GM18909 (cell line): Measurements from ENCODE around the gene ZDHHC11B.

Experiments
- ATAC-seq: cut with Tn5 transposase; IDR thresholded peaks from one replicate; pipeline ENCODE4 v1.9.1; 2021; ENCODE audit warnings: mild to moderate bottlenecking; ENCODE audit not compliant: unreplicated experiment, poor library complexity

Gene ZDHHC11B

DNA sequence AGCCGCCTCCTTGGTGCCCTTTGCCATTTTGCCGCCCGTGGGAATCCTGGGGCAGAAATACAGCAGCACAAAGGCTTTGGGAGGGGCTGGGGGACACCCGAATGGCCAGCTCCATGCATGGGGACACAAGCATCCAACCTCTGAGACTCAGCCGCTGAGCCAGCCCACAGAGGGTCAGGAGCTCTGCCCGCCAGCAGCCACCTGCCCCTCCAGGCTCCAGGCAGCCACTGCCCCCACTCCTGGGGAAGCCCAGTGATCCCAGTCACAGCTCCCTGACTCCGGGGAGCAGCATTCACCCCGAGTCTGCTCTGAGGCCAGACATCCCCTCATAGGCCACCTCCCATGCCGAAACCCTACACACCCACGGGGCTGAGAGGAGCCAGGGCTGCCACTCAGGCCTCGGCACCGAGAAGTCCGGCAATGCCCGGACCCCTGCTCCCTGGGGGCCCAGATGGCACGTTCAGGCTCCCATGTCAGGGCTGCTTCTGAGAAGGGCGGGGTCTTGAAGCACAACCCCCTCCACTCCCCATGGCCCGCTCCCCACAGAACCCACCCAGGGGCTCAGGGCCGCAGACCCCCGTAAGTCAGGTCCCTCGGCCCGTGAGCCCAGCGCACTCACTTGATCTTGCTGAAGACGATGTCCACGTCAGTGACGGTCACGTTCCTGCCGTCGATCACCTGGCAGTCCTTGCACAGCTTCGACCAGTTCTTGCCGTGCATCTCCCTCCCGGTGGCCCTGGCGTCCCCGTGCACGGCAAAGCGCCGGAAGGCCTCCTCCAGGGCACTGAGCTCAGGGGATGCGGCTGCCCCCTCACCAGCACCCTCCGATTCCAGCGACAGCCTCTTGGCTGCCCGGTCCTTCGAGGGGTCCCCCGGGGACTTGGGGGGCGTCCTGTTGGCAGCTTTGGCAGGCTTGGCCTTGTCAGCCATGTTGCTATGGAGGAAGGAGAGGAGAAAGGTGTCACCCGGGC, 107.1 kb downstream of the ZDHHC11B start:
- no peak for ATAC-seq

DNA sequence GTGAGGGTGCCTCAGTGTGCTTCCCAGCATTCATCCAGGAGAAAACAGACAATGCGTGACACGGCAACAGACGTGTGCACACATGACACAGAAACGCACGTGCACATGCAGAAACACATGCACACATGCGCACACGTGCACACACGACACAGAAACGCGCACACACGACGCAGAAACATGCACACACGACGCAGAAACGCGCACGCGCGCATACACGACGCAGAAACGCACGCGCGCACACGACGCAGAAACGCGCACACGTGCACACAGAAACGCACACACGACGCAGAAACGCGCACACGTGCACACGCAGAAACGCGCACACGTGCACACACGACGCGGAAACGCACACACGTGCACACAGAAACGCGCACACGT, 107.8 kb downstream of the ZDHHC11B start:
- no peak for ATAC-seq

DNA sequence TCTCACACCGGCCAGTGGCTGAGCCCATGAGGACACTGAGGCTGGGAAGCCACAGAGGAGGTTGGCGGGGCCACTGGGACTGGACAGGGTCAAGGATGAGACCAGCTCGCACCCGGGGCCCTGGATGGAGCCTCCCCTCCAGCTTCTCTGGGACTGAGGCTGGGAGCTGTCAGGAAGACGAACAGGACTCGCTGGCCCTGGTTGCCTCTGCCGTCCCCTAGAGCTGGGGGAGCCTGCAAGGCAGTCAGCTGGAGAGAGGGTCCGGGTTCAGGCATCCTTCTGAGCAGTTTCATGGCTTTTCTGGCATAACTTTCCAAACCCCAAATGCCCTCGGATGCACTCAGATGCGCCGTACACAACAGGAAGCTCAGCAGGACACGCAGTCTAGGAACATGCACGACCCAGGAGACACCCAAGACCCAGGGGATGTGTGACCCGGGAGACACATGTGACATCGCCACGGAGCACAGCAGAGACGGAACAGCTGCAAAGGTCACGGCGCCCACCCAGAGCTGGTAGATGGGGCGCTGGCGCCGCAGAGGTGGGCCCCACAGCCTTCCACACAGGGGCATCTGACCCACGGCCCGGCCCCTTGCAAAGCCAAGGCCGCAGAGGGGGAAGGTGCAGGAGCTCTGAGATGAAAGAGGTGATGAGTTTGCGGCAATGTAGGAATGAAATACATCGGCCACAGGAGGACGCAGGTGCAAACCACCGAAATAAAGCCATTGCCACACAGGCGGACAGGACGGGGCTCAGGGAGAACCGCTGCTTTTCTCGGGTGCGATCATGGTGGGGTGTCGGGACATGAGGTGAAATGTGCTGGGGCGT, 108.4 kb downstream of the ZDHHC11B start:
- ATAC-seq, result no peak

DNA sequence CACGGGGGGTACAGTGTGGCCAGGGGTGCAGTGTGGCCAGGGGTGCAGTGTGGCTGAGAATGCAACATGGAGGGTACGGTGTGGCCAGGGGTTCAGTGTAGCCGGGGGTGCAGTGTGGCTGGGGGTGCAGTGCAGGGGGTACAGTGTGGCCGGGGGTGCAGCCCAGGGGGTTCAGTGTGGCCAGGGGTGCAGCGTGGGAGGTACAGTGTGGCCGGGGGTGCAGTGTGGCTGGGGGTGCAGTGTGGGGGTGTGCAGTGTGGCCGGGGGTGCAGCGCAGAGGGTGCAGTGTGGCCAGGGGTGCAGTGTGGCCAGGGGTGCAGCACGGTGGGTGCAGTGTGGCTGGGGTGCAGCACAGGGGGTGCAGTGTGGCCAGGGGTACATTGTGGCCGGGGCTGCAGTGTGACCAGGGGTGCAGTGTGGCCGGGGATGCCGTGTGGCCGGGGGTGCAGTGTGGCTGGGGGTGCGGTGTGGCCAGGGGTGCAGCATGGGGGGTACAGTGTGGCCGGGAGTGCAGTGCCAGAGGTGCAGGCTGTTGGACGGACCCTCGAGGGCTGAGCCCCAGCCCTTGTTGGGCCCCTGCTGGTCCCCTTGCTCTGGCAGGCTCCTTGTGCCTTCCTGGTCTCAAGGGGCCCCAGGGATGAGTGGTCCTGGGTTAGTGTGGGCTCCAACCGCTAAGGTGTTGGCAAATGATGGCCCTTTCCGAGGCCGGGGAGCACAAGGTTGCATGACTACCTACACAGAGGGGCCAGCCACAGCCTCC, 109.2 kb downstream of the ZDHHC11B start:
- no peak for ATAC-seq

DNA sequence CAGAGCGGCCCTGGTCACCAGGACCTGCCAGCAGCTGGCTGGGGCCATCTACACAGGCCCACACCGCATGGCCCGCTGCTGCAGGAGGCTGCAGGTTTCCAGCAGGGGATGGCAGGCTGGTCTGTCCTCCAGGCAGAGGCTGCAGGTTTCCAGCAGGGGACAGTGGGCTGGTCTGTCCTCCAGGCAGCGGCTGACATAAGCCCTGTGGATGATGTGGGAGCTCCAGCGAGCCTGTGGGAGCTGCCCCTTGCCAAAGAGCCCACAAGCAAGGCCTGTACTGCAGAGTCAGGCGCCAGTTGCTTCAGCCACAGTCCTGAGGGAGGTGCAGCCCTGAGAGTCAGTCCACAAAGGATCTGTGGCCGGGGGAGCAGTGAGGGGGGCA, 109.9 kb downstream of the ZDHHC11B start:
- ATAC-seq, result no peak

DNA sequence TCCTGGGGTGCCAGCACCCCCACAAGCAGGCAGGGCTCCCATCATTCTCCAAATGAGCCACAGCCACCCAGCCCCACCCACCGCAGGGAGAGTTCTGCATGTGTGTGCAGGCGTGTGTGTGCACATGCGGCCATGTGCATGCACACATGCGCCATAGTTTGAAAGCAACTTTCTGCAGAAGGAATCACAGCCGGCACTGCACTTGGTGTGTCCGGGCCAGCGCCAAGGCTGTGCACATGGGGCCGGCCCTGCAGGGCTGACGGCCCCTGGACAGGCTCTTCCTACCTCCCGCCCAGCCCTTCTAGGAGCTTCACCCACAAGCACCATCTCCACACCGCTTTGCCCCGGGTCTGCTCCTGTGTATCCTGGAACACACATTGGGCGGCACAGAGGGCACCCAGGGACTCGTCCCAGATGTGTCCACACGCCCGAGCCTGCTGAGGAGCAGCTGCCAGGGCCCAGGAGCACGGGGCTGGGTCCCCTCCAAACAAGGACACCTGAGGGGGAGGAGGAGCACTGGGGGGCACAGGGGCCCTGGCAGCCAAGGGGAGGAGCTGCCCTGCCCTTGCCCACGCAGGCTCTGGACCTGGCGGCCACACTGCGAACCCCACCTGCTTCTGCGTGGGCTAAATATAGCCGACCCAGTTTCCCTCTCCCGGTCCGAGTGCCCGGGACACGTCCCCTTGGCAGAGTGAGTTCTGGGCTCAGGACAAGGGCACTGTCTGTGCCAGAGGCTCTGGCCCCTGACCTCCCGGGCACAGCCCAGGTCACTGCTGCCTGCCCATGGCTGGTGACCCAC, 110.5 kb downstream of the ZDHHC11B start:
- no peak for ATAC-seq

DNA sequence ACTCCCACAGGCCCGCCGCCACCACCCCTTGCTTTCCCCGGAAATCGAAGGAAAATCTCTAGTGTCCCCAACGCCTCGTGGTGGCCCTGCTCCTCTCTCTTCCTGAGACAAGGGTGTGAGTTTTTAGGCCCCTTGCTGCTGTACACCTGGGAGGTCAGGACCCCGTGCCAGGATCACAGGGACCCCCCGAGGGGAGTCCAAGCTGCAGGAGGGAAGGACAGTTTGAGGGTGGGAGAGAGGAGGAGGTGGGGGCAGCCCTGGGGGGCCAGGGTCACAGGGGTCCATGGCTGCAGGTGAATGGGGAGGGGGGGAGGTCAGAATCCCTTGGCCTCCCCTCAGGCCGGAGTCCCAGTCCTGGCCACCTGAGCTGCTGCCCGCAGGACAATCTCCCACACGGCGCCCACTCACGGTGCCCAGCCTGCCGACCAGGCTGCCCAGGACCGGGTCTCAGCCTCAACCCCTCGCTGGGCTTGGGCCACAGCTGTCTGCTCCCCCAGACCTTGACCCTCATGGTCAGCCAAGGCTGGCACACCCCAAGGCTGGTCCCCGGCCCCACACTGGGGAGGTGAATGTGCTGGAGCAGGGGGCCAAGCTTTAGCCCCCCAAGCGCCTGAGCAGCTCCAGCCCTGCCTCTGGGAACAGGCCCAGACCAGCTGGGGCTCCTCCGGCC, 111.2 kb downstream of the ZDHHC11B start:
- ATAC-seq, result no peak

DNA sequence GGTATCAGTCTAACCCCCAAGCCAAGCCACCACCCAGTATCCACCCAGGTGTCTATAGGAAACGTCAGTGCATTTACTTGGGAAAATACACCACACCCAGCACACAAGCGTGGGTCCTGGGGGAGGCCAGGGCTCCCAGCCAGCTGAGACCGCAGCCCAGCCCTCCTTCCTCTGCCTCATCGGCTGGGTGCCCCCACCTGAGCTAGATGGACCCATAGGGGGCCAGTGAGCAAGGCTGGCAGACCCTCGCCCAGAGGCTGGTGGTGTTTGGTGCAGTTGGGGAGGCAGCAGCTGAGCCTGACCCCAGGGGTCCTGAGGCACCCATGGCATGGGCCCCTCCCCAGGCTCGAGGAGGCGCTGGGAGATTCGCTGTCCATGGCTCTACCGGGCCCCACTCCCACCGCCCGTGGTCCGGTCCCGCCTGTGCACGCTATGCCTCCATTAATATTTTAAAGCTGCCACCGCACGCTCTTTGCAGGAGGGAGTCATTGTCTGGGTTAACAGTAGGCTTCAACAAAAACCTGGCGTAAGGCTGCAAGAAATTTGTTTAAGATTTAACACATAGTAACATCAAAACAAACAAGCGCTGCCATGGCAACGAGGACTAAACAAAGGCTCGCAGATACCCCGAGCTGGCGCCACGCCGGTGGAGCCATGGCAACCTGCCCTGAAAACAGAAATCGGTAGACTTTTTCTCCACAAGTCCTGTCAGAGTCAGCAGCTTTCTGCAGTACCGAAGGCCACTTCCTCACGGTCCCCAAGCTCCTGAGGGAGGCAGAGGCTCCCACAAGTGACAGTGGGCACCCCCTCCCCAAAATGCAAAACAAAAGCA, 112.0 kb downstream of the ZDHHC11B start:
- no peak for ATAC-seq

DNA sequence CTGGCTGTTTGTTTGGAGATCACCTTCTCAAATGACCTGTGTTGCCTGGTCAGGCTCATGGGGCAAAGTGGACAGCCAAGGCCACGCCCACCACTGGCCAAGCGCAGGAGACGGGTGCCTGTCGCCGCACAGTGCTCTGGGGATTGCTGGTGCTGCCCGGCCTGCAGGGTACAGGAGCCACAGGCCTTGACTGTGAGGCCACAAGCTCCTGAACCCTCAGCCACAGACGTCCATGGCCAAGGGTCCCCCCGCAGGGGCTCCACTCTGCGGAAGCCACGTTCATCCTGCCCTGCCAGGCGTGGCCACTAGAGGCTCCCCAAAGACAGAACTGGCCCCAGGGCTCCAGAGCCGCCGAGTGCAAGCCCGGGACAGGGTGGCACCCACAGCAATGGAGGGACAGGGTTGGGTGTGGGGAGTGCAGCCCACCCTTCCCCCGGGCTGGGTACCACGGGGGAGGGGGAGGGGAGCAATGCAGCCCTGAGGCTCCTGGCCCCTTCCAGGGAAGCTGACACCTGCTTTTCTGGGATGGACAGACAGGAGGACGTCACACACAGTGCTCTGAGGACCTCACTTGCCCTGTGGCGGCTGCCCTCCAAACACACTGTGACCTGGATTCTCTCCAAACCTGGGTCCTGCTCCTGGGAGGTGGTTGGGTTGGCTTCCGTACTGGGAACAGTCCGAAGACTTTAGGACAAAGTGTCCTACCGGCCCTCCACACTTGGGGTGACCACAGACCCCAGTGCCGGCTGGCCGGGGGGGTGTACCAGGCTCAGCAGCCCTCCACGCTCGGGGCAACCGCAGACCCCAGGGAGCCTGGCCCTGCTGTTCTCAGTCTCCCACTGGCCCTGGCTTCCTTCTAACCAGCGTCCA, 112.8 kb downstream of the ZDHHC11B start:
- no peak for ATAC-seq

DNA sequence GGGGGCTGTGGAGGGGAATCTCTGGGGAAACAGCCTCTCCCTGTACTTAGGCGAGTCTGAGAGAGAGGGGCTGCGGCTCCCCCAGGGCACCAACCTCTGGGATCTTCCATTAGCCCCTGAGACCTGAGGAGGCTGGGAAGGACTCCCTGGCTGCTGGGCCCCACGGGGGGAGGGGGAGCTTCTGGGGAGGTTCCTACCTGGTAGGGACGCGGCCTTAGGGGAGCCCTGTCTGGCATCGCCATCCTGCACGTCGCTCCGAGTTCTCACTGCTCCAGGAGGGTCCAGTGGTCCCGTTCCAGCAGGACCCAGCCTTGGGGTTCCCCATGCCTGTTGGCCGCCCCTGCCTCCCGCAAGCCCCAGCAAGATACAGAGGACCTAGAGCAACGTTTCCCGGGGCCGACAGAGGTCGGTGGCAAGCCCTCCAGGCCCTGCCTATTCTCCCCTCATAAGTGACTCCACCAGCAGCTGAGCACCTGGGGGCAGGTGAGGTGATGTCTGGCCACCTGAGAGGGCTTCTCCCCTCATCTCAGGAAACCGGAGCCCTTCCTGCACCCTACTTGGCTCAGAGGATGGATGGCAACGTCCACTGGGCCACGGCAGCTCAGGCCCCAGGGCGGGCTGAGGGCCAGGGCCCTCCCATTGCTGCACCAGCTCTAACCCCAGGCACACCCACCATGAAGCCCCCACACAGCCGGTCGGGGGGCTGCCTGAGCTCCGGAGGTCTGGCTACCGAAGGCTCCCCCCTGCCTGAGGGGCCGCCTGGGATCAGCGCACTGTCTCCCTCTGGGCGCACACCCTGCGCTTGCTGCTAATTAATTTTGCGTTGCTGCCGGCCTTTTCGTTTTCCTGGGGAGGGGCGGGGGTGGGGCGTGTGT, 113.9 kb downstream of the ZDHHC11B start:
- no peak for ATAC-seq

DNA sequence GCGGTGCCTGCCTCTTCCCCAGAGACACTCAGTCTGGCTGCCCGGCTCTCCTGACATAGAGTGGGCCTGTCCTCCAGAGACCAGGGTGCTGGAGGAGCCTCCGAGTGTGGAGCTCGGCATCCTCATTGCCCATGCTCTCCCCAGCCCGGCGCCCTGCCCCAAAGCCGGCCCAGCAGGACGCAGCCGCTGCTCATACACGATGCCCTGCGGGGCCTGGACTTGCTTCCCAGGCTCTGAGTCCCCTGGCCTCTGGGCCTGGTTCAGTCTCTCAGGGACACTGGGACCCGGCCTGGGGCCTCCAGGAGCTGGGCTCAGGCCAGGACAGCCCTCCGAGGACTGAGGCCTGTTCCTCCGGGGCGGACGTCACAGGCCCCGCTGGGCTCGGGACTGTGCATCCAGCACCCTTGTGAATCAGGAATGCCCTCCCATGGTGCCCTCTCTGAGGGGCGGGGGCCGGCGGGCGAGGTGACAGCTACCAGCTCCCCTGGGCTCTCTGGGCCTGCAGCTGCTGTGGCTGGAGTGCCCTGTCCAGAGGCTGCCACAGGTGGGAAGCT, 114.6 kb downstream of the ZDHHC11B start:
- no peak for ATAC-seq

DNA sequence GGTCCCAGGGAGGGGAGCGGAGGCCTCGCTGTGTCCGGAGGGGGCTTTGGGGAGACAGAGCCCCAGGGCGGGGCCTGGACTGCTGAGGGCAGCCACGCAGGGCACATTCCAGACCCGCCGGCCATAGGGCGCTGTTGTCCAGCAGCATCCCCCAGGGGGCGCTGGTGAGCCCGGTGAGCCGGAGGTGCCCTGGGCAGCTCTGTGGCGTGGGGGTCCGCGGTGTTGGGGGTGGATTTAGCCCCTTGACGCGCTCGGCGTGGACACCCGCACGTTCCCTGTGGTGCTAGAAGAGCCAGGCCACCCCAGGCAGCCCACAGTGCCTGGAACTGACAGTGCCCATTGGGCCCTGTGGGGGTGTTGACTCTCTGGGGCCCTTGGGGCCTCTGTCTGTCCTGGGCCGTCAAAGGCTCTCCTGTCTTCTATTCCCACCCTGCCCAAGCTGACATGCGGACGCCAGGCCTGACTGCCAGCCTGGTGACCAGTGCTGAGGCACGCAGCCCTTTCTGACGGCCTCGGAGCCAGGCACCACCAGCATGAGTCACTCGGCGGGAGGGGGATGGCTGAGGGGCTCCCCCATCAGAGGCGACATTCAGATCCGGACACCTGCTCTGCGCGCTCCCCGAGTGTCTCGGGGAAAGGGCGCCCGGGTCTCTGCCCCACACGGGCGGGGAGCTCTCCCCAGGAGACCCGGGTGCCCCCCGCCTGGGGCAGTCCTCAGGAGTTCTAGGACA, 115.3 kb downstream of the ZDHHC11B start:
- ATAC-seq, result no peak

DNA sequence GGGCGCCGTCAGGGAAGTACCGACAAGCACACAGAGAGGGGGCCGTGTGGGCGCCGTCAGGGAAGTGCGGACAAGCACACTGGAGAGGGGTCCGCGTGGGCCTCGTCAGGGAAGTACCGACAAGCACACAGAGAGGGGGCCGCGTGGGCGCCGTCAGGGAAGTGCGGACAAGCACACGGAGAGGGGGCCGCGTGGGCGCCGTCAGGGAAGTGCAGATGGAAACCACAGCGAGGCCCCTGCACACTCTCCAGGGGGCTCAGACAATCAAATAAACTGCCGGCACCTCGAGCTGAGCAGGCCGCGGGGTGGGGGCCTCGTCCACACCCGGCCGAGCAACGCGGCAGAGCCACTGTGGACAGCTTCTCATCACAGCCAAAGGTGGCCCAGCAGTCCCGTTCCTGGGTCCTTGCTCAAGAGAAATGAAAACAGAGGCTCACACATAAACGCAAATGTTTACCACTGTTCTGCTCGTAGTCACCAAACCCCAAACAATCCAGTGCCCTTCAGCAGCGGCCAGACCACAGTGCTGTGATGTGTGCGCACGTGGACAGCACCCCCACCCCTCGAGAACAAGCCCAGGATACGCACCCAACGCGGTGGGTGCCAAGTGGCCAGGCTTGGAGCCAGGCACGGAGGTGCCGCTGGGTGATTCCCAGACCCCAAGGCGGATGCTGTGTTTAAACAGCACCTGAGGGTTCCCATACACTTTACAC, 116.1 kb downstream of the ZDHHC11B start:
- ATAC-seq, result no peak

DNA sequence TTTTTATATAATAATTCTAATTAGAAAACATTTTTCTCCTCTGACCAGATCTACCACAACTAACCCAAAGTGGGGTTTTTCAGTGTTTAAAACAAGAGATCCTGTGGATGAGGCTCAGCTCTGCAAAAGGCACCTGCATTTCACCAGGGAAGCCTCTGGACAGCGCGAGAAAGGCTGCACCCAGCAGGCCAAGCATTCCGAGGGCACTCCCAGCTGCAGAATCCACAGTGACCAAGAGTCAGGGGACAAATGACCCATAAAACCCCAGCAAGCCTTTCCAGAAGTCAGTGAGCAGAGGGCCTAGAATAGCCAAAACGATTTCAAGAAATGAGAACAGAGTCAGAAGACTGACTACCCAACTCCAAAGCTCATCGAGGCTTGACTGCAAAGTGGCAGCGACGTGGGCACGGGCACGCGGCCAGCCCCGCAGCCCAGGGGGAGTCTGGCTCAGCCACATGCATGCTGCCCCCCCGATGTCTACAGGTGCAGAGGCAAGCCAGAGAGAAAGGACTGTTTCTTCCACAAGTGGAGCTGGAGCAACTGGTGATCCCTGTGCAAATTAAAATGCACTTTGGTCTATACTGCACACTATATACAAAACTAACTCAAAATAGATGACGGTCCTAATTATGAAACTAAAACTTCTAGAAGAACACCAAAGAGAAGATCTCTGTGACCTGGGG, 117.6 kb downstream of the ZDHHC11B start:
- ATAC-seq, result no peak
